NCI-H2196 (cell line): Measurements from ENCODE around the gene PPOX.

Experiments
- DNase-seq: peaks from one replicate; lab custom pipeline; 2025; ENCODE audit not compliant: unreplicated experiment; lab: John Stamatoyannopoulos, UW

The PPOX gene

GRCh38 chr1:161153176-161153575, 13.1 kb upstream of the PPOX start:
- no peak for DNase-seq

GRCh38 chr1:161153682-161154337, 12.4 kb upstream of the PPOX start, which contains the start of gene UFC1:
Gene UFC1, plus strand, starts transcription at chr1:161153978. Its CDS starts 20 bp downstream, at chr1:161153998.
- peak; percentile 88 for DNase-seq

GRCh38 chr1:161157867-161158266, 8.4 kb upstream of the PPOX start:
- no peak for DNase-seq

GRCh38 chr1:161158316-161159010, 7.8 kb upstream of the PPOX start:
- DNase-seq = no peak

GRCh38 chr1:161159087-161159912, 6.9 kb upstream of the PPOX start, which contains the start of gene USP21:
Gene USP21, plus strand, starts transcription at chr1:161159500. Its CDS starts 1,141 bp downstream, at chr1:161160641.
- DNase-seq = peak; percentile 90

GRCh38 chr1:161159913-161160243, 6.3 kb upstream of the PPOX start:
- no peak for DNase-seq

- no peak for DNase-seq
Measured at GRCh38 chr1:161160671-161161145, 5.5 kb upstream of the PPOX start.

- no peak for DNase-seq
Measured at GRCh38 chr1:161161652-161162051, 4.6 kb upstream of the PPOX start.

GRCh38 chr1:161162052-161162451, 4.2 kb upstream of the PPOX start:
- DNase-seq = no peak

GRCh38 chr1:161162806-161163205, 3.4 kb upstream of the PPOX start:
- DNase-seq = no peak

- DNase-seq = no peak
Measured at GRCh38 chr1:161163793-161164192, 2.4 kb upstream of the PPOX start.

GRCh38 chr1:161164901-161165610, 1.2 kb upstream of the PPOX start:
- peak; percentile 8 for DNase-seq

- peak; percentile 5 for DNase-seq
Measured at GRCh38 chr1:161166669-161167548, 683 bp downstream of the PPOX start.

GRCh38 chr1:161168906-161169305, 2.7 kb downstream of the PPOX start:
- DNase-seq = no peak

- DNase-seq = no peak
Measured at GRCh38 chr1:161171191-161171590, 5.0 kb downstream of the PPOX start.

- no peak for DNase-seq
Measured at GRCh38 chr1:161171696-161172095, 5.5 kb downstream of the PPOX start.

- no peak for DNase-seq
Measured at GRCh38 chr1:161172349-161172748, 6.1 kb downstream of the PPOX start.

- no peak for DNase-seq
Measured at GRCh38 chr1:161172776-161173376, 6.7 kb downstream of the PPOX start.

- no peak for DNase-seq
Measured at GRCh38 chr1:161173711-161174110, 7.5 kb downstream of the PPOX start.

GRCh38 chr1:161174911-161175310, 8.7 kb downstream of the PPOX start:
- no peak for DNase-seq
